Measurements from ENCODE around the gene UBE2C.
"Not testable (repeated sequence)": the region's sequence is repeated elsewhere in the genome, so short reads cannot be mapped to it uniquely, and the experiment has no call there.

GRCh38 chr20:45764618-45765282, 47.7 kb upstream of the UBE2C start:
- not testable (repeated sequence) for TF ChIP-seq CTCF, POLR2AphosphoS5, POLR2A (IDR thresholded peaks at IDR 0.05)
